ENCODE results near the gene MINDY2. TPM values are rescaled to one million over a fixed set of nuclear protein-coding genes. Genes with fewer than 3 reads are reported as not detected.
"Not testable (repeated sequence)": the region's sequence is repeated elsewhere in the genome, so short reads cannot be mapped to it uniquely, and the experiment has no call there.

Gene MINDY2
- total RNA-seq, 2 experiments from 2014 or later = 10.1 to 10.7 TPM

DNA sequence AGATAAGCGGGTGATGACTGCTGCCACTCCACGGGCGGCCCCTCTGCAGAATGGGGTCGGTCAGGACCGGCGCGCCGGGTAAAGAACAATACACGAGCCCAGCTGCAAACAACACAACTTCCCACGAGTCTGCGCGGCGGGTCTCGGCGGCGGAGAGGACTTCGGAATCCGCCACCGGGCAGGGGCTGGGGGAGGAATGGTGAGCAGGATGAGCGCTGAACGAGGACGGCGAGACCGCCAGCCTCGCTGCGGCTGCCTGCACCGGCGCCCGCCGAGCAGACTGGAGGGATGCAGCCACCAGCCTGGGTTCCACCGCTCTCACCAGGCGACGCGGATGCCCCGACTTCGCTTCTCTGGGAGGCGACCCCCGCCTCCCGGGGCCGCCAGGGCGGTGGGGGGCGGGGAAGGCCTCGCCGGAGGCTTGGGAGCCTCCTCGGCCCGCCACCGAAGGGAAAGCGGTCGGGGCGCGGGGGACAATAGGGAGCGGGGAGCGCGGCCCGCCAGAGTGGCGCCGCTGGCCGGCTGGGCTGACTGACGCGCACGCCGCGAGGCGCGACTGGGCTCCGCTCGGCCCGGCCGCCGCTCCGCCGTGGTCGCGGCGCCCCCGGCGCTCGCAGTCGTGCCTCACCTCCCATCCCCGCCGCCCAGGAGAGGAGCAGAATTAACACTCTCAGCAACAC is 22.1 kb upstream of the MINDY2 start:
- POLR2A ChIA-PET = interaction anchor here (0.6 to 1.6 kb wide), 5 partner anchors 12 to 58 kb away, joined by 3 to 22 read pairs (median 3); partner anchors contain the start of gene MINDY2
- CTCF ChIA-PET = interaction anchor here (1.1 to 1.8 kb wide), 3 partner anchors 11 to 273 kb away, joined by 3 to 8 read pairs (median 4); partner anchors contain the start of gene MINDY2

DNA sequence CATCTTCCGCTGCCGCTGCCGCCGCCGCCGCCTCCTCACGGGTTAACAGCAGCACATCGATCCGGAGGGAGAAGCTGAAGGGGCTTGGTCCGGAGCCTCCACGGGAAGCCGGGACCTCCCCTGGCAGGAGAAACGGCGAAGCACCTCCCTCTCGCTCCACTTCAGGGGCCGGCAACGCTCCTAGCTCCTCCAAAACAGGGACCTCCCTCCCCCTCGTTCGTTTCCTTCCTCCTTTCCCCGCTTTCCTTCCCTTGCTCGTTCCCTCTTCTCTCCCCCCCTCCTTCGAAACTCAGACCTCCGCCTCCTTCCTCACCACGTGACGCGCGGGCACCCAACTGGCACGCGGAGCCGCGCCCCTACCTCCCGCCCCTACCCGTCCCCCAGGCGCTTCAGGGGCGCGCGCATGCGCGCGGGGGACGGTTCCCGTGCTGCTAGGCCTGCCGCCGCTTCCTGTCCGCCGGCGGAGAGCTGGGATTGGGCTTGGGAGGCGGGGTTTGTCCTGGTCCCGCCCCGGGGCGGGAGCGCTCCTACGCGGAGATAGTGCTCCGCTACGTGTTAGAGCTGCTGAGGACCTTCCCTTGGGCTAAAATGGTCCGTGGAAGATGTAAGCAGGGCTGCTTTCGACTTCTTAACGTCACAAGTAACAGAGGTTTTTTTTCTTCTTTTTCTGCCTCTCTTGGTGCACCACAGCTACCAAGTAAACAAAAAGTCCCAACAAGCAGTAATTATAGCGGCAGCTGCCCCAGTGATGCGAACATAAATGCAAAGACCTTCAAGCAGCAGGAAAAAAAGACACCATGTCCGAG is 21.4 kb upstream of the MINDY2 start, which contains the start of gene ADAM10:
TSS of gene ADAM10 (minus strand) at position 176 of the 806 bp plus-strand sequence. CDS start at position 3, 173 bp downstream.
- ChIA-PET CTCF (interaction anchor here (0.8 to 1.8 kb wide), 4 partner anchors 21 to 277 kb away, joined by 3 to 8 read pairs (median 4); partner anchors contain the start of gene MINDY2), POLR2A (interaction anchor here (0.5 to 1.6 kb wide), 10 partner anchors 11 to 435 kb away, joined by 3 to 22 read pairs (median 3); partner anchors contain the start of gene MINDY2)

DNA sequence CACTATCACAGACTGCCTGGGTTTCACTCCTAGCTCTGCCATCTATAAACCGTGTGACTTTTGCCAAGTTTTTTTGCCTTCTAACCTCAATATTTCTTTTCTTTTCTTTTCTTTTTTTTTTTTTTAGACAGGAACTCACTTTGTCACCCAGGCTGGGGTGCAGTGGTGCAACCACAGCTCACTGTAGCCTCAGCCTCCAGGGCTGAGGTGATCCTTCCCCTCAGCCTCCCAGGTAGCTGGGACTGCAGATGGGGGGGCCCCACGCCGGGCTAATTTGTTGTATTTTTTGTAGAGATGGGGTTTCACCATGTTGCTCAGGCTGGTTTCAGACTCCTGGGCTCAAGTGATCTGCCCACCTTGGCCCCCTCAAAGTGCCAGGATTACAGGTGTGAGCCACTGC is 18.4 kb upstream of the MINDY2 start:
- POLR2A ChIA-PET = interaction anchor here (1.2 kb wide), 1 partner anchor 18 kb away, joined by 3 read pairs; the partner anchor contains the start of gene MINDY2
- CTCF ChIA-PET = no interaction called here

DNA sequence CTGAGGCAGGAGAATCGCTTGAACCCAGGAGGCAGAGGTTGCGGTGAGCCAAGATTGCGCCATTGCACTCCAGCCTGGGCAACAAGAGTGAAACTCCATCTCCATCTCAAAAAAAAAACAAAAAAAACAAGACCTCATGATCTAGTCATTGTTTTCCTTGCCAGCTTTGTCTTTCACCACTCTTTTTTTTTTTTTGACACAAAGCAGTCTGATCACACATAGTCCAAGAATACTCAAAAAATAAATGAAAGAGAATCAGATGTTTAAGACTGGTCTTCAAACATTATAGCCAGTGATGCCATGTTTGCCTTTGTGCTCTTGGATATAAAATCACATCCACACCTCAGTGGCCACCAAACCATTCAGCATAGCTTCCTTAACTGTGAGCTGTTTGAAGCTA is 15.8 kb upstream of the MINDY2 start:
- CTCF ChIA-PET = interaction anchor here (1.4 kb wide), 1 partner anchor 16 kb away, joined by 5 read pairs; the partner anchor contains the start of gene MINDY2
- POLR2A ChIA-PET = no interaction called here

DNA sequence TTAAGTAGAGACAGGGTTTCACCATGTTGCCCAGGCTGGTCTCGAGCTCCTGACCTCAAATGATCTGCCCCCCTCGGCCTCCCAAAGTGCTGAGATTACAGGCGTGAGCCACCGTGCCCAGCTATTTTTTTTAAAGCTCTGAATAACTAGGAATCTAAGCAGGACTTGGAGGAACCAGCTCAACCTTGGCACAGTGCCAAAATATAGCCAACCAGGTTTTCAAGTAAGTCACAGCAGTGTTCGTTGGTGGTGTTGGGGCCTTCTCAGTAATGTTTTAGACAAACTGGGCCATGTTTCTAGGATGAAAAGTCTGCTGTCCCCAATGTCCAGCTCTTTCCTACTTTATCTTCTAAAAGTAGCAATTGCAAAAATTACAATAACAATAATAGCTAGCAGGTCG is 15.1 kb upstream of the MINDY2 start:
- ChIA-PET CTCF (interaction anchor here (1.4 kb wide), 1 partner anchor 15 kb away, joined by 5 read pairs; the partner anchor contains the start of gene MINDY2), POLR2A (no interaction called here)

- ChIA-PET POLR2A (interaction anchor here (0.7 kb wide), 1 partner anchor 899 kb away, joined by 9 read pairs; no protein-coding TSS in a partner anchor), CTCF (interaction anchor here (0.7 to 1.4 kb wide), 2 partner anchors 14 to 511 kb away, joined by 3 read pairs; no protein-coding TSS in a partner anchor)
Measured at GRCh38 chr15:58758141-58758540, 13.0 kb upstream of the MINDY2 start.

- POLR2A ChIA-PET = interaction anchor here (0.6 to 0.8 kb wide), 2 partner anchors 11 kb away, joined by 3 to 4 read pairs; partner anchors contain the start of genes ADAM10 and MINDY2
- CTCF ChIA-PET = interaction anchor here (1.0 to 2.0 kb wide), 4 partner anchors 10 to 534 kb away, joined by 3 to 5 read pairs (median 4); partner anchors contain the start of gene MINDY2
Measured at GRCh38 chr15:58760385-58761009, 10.6 kb upstream of the MINDY2 start.

DNA sequence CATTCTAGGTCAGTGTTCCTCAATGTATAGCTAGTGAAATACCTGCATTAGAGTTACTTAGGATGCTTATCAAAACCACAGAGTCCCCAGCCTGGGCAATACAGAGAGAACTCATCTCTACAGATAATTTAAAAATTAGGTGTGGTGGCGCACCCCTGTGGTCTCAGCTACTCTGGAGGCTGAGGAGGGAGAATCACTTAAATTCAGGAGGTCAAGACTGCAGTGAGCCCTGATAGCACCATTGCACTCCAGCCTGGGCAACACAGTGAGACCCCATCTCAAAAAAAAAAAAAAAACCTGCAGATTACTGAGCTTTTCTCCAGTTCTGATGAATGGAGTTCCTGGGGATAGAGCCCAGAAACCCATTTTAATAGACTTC is 10.1 kb upstream of the MINDY2 start:
- POLR2A ChIA-PET = interaction anchor here (0.6 to 0.8 kb wide), 2 partner anchors 10 to 11 kb away, joined by 3 to 4 read pairs; partner anchors contain the start of genes ADAM10 and MINDY2
- CTCF ChIA-PET = interaction anchor here (1.0 to 2.0 kb wide), 3 partner anchors 10 to 534 kb away, joined by 4 to 5 read pairs (median 5); partner anchors contain the start of gene MINDY2

GRCh38 chr15:58762285-58762684 is 8.8 kb upstream of the MINDY2 start:
- POLR2A ChIA-PET = no interaction called here
- CTCF ChIA-PET = interaction anchor here (0.9 kb wide), 1 partner anchor 8 kb away, joined by 4 read pairs; the partner anchor contains the start of gene MINDY2

DNA sequence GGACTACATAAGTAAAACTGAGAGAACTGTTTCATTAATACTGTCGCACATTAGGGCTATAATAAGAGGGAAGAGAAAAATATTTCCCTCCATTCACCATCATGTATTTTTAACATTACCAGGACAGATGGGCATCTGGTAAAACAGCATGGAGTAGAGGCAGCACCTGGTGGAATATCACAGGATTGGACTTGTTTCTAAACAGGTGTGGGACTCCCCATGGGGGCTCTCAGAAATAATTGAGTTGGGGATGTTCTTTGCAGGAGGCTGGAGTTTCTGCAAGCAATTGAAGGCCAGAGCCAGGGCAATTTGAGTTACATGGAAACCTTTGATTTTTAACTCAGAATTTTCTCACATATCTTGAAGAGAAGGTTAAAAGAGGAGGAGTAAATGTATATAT is 8.4 kb upstream of the MINDY2 start:
- POLR2A ChIA-PET = no interaction called here
- CTCF ChIA-PET = no interaction called here

DNA sequence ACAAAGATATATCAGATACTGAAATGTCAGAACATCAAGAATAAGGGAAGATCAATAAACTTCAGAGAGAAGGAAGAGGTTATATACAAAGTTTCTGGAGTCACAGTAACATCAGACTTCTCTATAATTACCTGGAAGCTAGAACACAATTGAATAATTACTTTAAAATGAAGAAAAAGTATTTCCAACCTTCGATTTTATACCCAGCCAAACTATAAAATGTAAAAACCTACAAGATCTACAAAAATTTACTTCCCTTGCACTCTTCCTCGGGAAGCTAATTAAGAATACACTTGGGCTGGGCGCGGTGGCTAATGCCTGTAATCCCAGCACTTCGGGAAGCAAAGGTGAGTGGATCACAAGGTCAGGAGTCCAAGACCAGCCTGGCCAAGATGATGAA is 6.6 kb upstream of the MINDY2 start:
- CTCF ChIA-PET = interaction anchor here (0.6 kb wide), 1 partner anchor 896 kb away, joined by 3 read pairs; no protein-coding TSS in a partner anchor
- POLR2A ChIA-PET = no interaction called here

- CTCF ChIA-PET = no interaction called here
- POLR2A ChIA-PET = no interaction called here
Measured at GRCh38 chr15:58766290-58766689, 4.8 kb upstream of the MINDY2 start.

- POLR2A ChIA-PET = not testable (repeated sequence)
- CTCF ChIA-PET = interaction anchor here (1.2 kb wide), 1 partner anchor 58 kb away, joined by 4 read pairs; no protein-coding TSS in a partner anchor
Measured at GRCh38 chr15:58768601-58769004, 2.5 kb upstream of the MINDY2 start.

DNA sequence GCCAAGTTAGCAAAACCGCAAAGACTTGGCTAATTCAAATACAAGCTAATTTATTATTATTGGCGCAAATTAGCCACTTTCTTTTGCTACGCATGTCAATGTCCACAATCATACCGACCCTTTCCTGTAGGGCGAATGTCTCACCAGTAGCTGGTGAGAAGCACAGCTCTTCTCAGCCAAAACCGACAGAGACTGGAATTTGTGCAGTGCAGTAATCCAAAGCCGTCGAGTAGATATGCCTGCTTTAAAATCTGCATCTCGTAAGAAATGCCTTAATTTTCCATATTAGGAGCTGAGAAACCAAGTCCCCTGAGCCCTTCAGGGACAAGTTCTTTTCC is 614 bp upstream of the MINDY2 start:
- POLR2A ChIA-PET = interaction anchor here (0.6 to 2.2 kb wide), 10 partner anchors 18 to 438 kb away, joined by 3 to 22 read pairs (median 4); partner anchors contain the start of genes ADAM10 and SLTM
- CTCF ChIA-PET = interaction anchor here (1.0 to 1.6 kb wide), 7 partner anchors 9 to 501 kb away, joined by 3 to 8 read pairs (median 5); partner anchors contain the start of gene ADAM10

DNA sequence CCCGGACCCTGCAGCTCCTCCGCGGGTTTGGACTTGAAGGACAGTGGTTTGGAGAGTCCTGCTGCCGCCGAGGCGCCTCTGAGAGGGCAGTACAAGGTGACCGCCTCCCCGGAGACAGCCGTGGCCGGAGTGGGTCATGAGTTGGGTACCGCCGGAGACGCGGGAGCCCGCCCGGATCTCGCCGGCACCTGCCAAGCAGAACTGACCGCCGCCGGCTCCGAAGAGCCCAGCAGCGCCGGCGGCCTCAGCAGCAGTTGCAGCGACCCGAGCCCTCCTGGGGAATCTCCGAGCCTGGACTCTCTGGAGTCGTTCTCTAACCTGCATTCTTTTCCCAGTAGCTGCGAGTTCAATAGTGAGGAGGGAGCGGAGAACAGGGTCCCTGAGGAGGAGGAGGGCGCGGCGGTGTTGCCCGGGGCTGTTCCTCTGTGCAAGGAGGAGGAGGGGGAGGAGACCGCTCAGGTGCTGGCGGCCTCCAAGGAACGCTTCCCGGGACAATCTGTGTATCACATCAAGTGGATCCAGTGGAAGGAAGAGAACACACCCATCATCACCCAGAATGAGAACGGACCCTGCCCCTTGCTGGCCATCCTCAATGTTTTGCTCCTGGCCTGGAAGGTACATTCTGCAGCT is 634 bp downstream of the MINDY2 start:
- POLR2A ChIA-PET = interaction anchor here (0.8 to 2.2 kb wide), 4 partner anchors 11 to 295 kb away, joined by 3 to 22 read pairs (median 4); partner anchors contain the start of gene ADAM10
- CTCF ChIA-PET = interaction anchor here (1.2 to 1.5 kb wide), 4 partner anchors 14 to 502 kb away, joined by 3 to 8 read pairs (median 4); partner anchors contain the start of gene ADAM10

- POLR2A ChIA-PET = no interaction called here
- CTCF ChIA-PET = no interaction called here
Measured at GRCh38 chr15:58773024-58773423, 1.9 kb downstream of the MINDY2 start.

GRCh38 chr15:58775402-58775801 is 4.3 kb downstream of the MINDY2 start:
- ChIA-PET CTCF (no interaction called here), POLR2A (no interaction called here)

DNA sequence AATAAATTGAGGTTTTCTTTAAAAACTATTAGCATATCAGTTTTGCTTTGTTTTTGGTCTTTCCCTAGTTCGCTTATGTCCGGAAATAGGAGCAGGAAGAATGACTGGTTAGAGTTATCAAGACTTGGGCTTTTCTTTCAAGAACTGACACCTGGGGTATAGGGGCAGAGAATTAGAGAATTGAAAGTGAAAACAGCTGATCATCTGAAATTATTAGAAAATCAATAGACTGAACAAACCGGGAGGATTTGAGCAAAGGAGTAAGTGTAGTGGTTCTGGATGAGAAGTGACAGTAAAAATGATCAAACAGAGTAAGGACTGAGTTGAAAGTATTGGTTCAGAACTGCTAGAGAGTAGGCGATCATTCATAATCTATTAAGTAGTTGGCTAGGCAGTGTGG is 6.0 kb downstream of the MINDY2 start:
- ChIA-PET CTCF (no interaction called here), POLR2A (no interaction called here)

Data from activated CD8-positive, alpha-beta memory T cell treated with anti-CD3 and anti-CD28 coated beads for 36 hours (primary cell).